T-helper 2 cell treated with Interferon-gamma antibody and Interleukin-4, amounts not matched to agents 5 μg/mL and 100 μg/mL, for 36 hours (primary cell): ENCODE measurements around the gene ZNF541.

ENCODE experiments used
- DNase-seq: peaks from one replicate; pipeline ENCODE4 v3.0.0; 2021; ENCODE audit warnings: low spot score
- H3K27ac Mint-ChIP-seq: one replicate; pipeline ENCODE4 v1.8.0; 2021; ENCODE audit warnings: mild to moderate bottlenecking, mixed read lengths
- H3K27me3 Mint-ChIP-seq: one replicate; pipeline ENCODE4 v1.8.0; 2021; ENCODE audit warnings: low read depth, mixed read lengths
- H3K36me3 Mint-ChIP-seq: one replicate; pipeline ENCODE4 v1.8.0; 2021; ENCODE audit warnings: low read depth, mixed read lengths
- H3K4me1 Mint-ChIP-seq: one replicate; pipeline ENCODE4 v1.8.0; 2021; ENCODE audit warnings: low read depth, mixed read lengths
- H3K4me3 Mint-ChIP-seq: one replicate; pipeline ENCODE4 v1.8.0; 2022; ENCODE audit warnings: mild to moderate bottlenecking, moderate library complexity, mixed read lengths
- H3K9me3 Mint-ChIP-seq: one replicate; pipeline ENCODE4 v1.8.0; 2021; ENCODE audit warnings: mixed read lengths

The ZNF541 gene

GRCh38 chr19:47573071-47574026 lies at the start of gene ZNF541:
TSS of gene ZNF541 (minus strand) at chr19:47573148. CDS start at chr19:47555856, 17,292 bp downstream.
- peak within 1 kb of the TSS; percentile 41 for H3K4me3 Mint-ChIP-seq
- peaks cover 4% of the 10 kb centered on the region for H3K36me3 Mint-ChIP-seq
- H3K4me1 Mint-ChIP-seq, result peaks cover 14% of the 10 kb centered on the region
- no peak within 1 kb of the TSS for H3K27ac Mint-ChIP-seq
- H3K9me3 Mint-ChIP-seq, result peaks cover 7% of the 10 kb centered on the region
- H3K27me3 Mint-ChIP-seq, result peaks cover 25% of the 10 kb centered on the region
- DNase-seq, result peak; percentile 57

DNA sequence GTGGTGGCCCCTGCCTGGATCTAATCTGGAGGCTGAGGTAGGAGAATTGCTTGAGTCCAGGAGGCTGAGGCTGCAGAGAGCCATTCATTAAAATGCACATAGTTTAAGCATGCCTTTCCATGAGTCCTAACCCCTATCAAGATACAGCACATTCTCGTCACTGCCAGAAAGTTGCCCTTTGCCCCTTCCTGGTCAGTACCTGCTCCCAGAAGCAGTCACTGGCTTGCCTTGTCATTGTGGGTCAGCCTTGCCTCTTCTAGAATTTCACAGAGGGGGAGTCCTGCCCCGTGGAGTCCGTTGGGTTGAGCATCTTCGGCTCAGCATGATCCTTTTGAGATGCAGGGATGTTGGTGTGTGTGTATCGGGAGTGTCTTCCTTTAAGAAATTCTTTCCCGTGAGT lies 46.8 kb upstream of the ZNF541 start:
- Mint-ChIP-seq H3K36me3 (peaks cover 6% of the 10 kb centered on the region), H3K27me3 (no peaks in the 10 kb centered on the region), H3K27ac (no peak overlapping the region), H3K9me3 (no peaks in the 10 kb centered on the region), H3K4me1 (peaks cover 4% of the 10 kb centered on the region), H3K4me3 (no peak overlapping the region)
- no peak for DNase-seq

DNA sequence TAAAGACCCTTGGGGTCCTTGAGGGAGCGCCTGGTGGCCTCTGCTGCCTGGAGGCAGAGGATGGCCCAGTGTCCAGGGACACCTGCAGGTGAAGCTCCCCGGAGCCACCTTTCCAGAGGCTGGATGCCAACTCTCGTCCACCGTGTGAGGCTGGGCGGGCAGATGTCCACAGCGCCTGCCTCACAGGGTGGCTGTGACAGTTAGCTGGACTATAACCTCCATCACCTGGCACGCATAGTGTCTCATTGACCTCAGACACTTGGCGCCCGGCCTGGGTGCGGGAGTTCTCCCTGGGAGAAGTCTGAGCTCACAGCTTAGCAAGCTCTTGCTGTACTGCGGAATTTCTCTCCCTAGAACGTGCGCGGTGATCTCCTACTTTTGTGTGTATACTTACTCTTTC lies 45.8 kb upstream of the ZNF541 start:
- no peak for DNase-seq
- Mint-ChIP-seq H3K27me3 (no peaks in the 10 kb centered on the region), H3K4me1 (peaks cover 4% of the 10 kb centered on the region), H3K27ac (no peak overlapping the region), H3K9me3 (no peaks in the 10 kb centered on the region), H3K4me3 (no peak overlapping the region), H3K36me3 (peaks cover 6% of the 10 kb centered on the region)

DNA sequence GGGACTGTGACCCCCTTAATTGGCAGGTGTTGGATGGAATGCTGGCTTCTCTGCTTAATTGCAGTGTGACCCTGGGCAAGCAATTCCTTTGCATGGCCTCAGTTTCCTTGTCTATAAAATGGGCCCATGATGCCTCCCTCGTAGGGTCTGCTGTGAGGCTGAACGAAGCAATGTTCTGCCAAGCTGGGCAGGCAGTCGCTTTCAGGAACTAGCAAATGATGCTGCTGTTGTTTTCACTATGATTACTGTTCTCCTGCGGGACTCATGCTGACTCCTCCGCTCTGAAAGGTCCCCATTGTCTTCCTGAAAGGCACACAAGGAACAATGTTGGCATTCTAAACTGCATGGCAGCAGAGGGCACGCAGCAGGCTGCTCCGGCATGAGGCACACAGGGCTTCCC lies 42.8 kb upstream of the ZNF541 start:
- Mint-ChIP-seq H3K9me3 (no peaks in the 10 kb centered on the region), H3K27me3 (no peaks in the 10 kb centered on the region), H3K27ac (no peak overlapping the region), H3K36me3 (peaks cover 8% of the 10 kb centered on the region), H3K4me1 (peaks cover 12% of the 10 kb centered on the region), H3K4me3 (no peak overlapping the region)
- DNase-seq, result no peak

DNA sequence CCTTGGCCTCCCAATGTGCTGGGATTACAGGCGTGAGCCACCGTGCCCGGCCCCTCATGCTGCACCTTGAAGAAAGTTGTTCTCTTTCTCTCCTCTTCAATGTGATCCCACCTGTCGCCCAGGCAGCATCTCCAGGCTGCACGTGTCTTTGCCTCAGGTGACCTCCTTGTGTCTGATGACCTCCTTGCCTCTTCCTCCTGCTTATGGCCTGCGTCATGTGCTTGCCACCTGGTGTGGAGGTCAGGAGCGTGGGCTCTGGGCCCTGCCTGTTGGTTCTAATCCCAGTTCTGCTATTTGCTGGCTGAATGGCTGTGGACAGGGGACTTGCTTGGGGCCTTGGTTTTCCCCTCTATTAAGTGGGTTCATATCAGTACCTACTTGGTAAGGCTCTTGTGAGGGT lies 42.3 kb upstream of the ZNF541 start:
- H3K27me3 Mint-ChIP-seq, result no peaks in the 10 kb centered on the region
- H3K36me3 Mint-ChIP-seq, result peaks cover 8% of the 10 kb centered on the region
- H3K9me3 Mint-ChIP-seq, result no peaks in the 10 kb centered on the region
- H3K4me1 Mint-ChIP-seq, result peaks cover 17% of the 10 kb centered on the region
- DNase-seq, result no peak
- no peak overlapping the region for H3K4me3 Mint-ChIP-seq
- no peak overlapping the region for H3K27ac Mint-ChIP-seq

DNA sequence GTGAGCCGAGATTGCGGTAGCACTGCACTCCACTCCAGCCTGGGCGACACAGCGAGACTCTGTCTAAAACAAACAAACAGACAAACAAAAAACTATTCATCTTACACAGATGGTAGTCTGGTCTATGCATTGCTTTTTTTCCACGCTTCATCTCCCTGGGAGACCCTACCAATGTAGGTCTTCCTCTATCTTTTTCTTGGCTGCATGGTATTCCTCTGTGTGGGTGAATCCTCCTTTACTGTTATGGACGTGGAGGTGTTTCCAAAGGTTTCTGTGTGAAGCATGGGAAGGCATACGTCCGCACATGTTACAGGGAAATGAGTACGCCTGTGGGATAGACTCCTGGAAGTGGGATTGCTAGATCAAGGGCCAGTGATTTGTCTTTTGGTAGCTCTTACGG lies 41.6 kb upstream of the ZNF541 start:
- Mint-ChIP-seq H3K4me1 (peaks cover 17% of the 10 kb centered on the region), H3K27ac (no peak overlapping the region), H3K9me3 (no peaks in the 10 kb centered on the region), H3K36me3 (peaks cover 8% of the 10 kb centered on the region), H3K4me3 (no peak overlapping the region), H3K27me3 (no peaks in the 10 kb centered on the region)
- no peak for DNase-seq

DNA sequence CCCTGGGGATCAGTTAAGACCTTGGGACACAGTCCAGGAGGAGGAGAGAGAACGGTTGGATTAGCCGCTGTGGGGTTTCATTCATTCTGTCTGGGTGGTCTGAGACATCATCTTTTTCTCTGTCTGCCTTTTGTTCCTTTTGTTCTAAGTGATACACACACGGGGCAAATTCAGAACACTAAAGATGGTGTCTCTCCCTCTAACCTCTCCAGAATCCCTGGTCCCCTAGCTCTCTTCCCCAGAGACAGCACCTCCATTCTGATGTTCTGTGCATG lies 41.0 kb upstream of the ZNF541 start:
- Mint-ChIP-seq H3K27ac (no peak overlapping the region), H3K4me1 (peaks cover 17% of the 10 kb centered on the region), H3K27me3 (no peaks in the 10 kb centered on the region), H3K9me3 (no peaks in the 10 kb centered on the region), H3K4me3 (no peak overlapping the region), H3K36me3 (peaks cover 8% of the 10 kb centered on the region)
- no peak for DNase-seq

- H3K27ac Mint-ChIP-seq, result no peak overlapping the region
- H3K36me3 Mint-ChIP-seq, result peaks cover 8% of the 10 kb centered on the region
- no peak for DNase-seq
- no peaks in the 10 kb centered on the region for H3K27me3 Mint-ChIP-seq
- no peak overlapping the region for H3K4me3 Mint-ChIP-seq
- H3K4me1 Mint-ChIP-seq, result peaks cover 17% of the 10 kb centered on the region
- H3K9me3 Mint-ChIP-seq, result no peaks in the 10 kb centered on the region
Measured at GRCh38 chr19:47613165-47614020, 40.4 kb upstream of the ZNF541 start.

- Mint-ChIP-seq H3K9me3 (no peaks in the 10 kb centered on the region), H3K36me3 (peaks cover 16% of the 10 kb centered on the region), H3K27me3 (no peaks in the 10 kb centered on the region), H3K4me3 (peak overlapping the region; percentile 80), H3K4me1 (peaks cover 20% of the 10 kb centered on the region), H3K27ac (peak overlapping the region; percentile 77)
- DNase-seq, result no peak
Measured at GRCh38 chr19:47610902-47611301, 38.0 kb upstream of the ZNF541 start.

DNA sequence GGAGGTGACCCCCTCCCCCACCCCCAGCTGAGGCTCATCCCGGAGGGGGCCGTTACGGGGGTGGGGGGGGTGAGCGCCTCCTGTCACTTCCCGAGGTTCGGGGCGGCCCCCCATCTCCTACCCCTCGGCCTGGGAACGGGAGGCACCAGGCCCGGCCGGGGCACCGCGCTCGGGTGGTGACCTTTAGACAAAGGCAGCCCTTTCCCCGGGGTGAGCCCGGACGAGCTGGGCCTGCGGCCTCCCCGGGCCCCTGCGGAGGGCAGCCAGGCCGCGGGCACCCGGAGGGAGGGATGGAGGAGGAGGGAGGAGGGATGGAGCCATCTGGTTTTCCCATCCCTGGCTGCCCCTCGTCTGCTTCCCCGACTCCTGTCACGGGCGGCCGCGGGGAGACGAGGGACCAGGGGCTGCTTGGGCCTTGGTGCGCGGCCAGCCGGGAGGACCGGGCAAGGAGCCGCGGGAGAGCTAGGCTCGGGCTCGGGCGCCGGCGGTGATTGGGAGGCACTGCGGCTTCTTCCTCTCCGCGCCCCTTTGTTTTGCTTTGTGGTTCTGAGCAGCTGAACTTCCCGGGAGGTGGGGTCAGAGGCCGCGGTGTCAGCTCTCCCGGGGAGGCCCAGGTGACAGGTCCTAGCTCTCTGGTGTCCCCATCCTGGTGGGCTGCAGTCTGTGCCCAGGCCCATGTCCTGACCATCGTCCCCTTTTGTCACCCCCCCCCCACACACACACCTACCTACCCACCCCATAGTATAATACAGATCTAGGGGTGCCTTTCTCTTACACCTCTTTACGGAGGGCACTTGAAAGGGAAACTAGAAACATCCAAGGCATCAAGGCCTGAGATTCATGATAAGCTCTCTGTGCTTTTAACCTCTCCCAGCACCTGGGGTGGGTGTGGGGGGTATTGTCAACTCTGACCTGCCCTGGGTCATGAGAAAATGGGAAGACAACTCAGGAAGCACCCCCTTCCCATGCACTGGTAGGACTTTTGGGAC lies 37.3 kb upstream of the ZNF541 start:
- Mint-ChIP-seq H3K4me3 (peak overlapping the region; percentile 80), H3K4me1 (peaks cover 18% of the 10 kb centered on the region), H3K9me3 (no peaks in the 10 kb centered on the region), H3K36me3 (peaks cover 13% of the 10 kb centered on the region), H3K27ac (peak overlapping the region; percentile 77), H3K27me3 (no peaks in the 10 kb centered on the region)
- DNase-seq, result peak; percentile 33

GRCh38 chr19:47608969-47609905 lies 36.3 kb upstream of the ZNF541 start, which contains the start of gene BICRA:
TSS of gene BICRA (plus strand) at chr19:47609134. CDS start at chr19:47673575, 64,441 bp downstream.
- DNase-seq, result peak; percentile 73

GRCh38 chr19:47608074-47608918 lies 35.3 kb upstream of the ZNF541 start:
- DNase-seq, result peak; percentile 93
- Mint-ChIP-seq H3K27me3 (no peaks in the 10 kb centered on the region), H3K4me1 (peaks cover 21% of the 10 kb centered on the region), H3K36me3 (peaks cover 10% of the 10 kb centered on the region), H3K27ac (peak overlapping the region; percentile 83), H3K9me3 (no peaks in the 10 kb centered on the region), H3K4me3 (peak overlapping the region; percentile 80)

More at GRCh38 chr19:47608969-47609905, 36.3 kb upstream of the ZNF541 start, which contains the start of gene BICRA:
- Mint-ChIP-seq H3K4me1 (peaks cover 19% of the 10 kb centered on the region), H3K36me3 (peaks cover 10% of the 10 kb centered on the region), H3K27me3 (no peaks in the 10 kb centered on the region), H3K27ac (peak within 1 kb of the TSS; percentile 93), H3K4me3 (peak within 1 kb of the TSS; percentile 91), H3K9me3 (no peaks in the 10 kb centered on the region)
